Activated B cell treated with CpG ODN at 0.5 μM for 24 hours (primary cell): Measurements from ENCODE around the gene ZBTB7A. TPM values are rescaled to one million over a fixed set of nuclear protein-coding genes. Genes with fewer than 3 reads are reported as not detected.

Source experiments
- ATAC-seq: fragments of 200-7000 bp; cut with Tn5 transposase; one replicate; pipeline ENCODE4 v1.10.0; 2021; ENCODE audit warnings: low read depth, mild to moderate bottlenecking, moderate library complexity
- CTCF ChIA-PET: fragments of 350-600 bp; sonication (Branson Sonifier 250); formaldehyde crosslinking; loops from one replicate; lab custom pipeline; 2021; ENCODE audit warnings: antibody characterized with exemption; lab: Charles Lee
- POLR2A ChIA-PET: fragments of 350-600 bp; sonication (Branson Sonifier 250); formaldehyde crosslinking; loops from one replicate; lab custom pipeline; 2021; ENCODE audit warnings: antibody characterized with exemption; lab: Charles Lee
- DNase-seq: peaks from one replicate; pipeline ENCODE4 v3.0.0; 2022
- H3K27ac Mint-ChIP-seq: one replicate; pipeline ENCODE4 v1.8.0; 2020; ENCODE audit warnings: mixed read lengths
- H3K27me3 Mint-ChIP-seq: one replicate; pipeline ENCODE4 v1.8.0; 2021; ENCODE audit warnings: mixed read lengths
- H3K36me3 Mint-ChIP-seq: one replicate; pipeline ENCODE4 v1.8.0; 2021; ENCODE audit warnings: low read depth, mixed read lengths
- H3K4me1 Mint-ChIP-seq: one replicate; pipeline ENCODE4 v1.8.0; 2021; ENCODE audit warnings: mixed read lengths
- H3K4me3 Mint-ChIP-seq: one replicate; pipeline ENCODE4 v1.8.0; 2020; ENCODE audit warnings: mild to moderate bottlenecking, mixed read lengths
- H3K9me3 Mint-ChIP-seq: one replicate; pipeline ENCODE4 v1.8.0; 2020; ENCODE audit warnings: mixed read lengths
- intact Hi-C: fragments of 100-400 bp; cut with micrococcal nuclease; formaldehyde crosslinking; loops from one replicate; pipeline ENCODE4 v1.15.1; 2024
- total RNA-seq: library from RNA; stranded (reverse); gene quantifications from 2 replicates; pipeline ENCODE4 v1.2.3, GENCODE V29; 2022
- TF ChIP-seq, protein P1 (sequence below): fragments of 200-600 bp; IDR thresholded peaks from one replicate; pipeline ENCODE4 v1.8.0; 2022; ENCODE audit warnings: antibody characterized with exemption, mild to moderate bottlenecking

Gene ZBTB7A
- total RNA-seq, 1 donor from 2014 or later, result 49.2 TPM

DNA sequence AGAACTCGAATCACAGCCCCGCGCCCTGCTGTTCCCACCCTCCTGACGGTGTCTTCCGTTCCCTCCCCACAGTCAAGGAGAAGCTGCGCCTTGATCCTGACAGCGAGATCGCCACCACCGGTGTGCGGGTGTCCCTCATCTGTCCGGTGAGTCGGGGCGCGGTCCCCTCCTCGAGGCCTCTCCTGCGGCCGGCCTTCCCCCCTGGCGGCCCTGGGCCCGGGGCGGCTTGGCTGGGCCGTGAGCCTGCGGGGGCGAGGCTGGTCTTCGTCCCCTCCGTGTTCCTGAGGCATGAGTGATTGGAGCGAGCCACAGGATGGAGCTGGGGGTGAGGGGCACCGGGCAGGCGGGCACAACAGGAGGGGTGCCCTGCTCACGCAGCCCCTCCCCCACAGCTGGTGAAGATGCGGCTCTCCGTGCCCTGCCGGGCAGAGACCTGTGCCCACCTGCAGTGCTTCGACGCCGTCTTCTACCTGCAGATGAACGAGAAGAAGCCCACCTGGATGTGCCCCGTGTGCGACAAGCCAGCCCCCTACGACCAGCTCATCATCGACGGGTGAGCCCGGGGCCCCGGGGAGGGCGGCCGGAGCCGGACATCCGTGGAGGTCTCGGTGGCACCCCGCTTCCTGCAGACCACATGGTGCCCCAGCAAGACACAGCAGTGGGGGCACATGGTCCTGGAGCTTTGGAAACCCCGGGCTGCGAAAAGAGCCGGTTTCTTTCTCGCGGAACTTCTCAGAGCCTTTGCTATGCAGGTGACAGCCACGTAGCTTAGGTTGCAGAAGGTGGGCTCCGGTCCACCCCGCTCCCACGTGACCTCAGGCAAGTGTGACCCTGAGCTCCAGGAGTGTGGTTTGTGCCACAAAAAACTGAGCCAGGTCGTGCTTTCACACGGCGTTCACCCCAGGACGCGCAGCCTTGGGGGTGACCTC, 33.4 kb downstream of the ZBTB7A start:
- Mint-ChIP-seq H3K9me3 (no peaks in the 10 kb centered on the region), H3K27ac (no peak overlapping the region), H3K27me3 (no peaks in the 10 kb centered on the region), H3K4me1 (no peaks in the 10 kb centered on the region), H3K4me3 (no peak overlapping the region), H3K36me3 (peaks cover 37% of the 10 kb centered on the region)
- TF ChIP-seq, protein P1, sequence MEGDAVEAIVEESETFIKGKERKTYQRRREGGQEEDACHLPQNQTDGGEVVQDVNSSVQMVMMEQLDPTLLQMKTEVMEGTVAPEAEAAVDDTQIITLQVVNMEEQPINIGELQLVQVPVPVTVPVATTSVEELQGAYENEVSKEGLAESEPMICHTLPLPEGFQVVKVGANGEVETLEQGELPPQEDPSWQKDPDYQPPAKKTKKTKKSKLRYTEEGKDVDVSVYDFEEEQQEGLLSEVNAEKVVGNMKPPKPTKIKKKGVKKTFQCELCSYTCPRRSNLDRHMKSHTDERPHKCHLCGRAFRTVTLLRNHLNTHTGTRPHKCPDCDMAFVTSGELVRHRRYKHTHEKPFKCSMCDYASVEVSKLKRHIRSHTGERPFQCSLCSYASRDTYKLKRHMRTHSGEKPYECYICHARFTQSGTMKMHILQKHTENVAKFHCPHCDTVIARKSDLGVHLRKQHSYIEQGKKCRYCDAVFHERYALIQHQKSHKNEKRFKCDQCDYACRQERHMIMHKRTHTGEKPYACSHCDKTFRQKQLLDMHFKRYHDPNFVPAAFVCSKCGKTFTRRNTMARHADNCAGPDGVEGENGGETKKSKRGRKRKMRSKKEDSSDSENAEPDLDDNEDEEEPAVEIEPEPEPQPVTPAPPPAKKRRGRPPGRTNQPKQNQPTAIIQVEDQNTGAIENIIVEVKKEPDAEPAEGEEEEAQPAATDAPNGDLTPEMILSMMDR, result no peak
- ATAC-seq (no peak), DNase-seq (no peak)
- intact Hi-C loops, result no loop called here
- ChIA-PET CTCF (no interaction called here), POLR2A (no interaction called here)

DNA sequence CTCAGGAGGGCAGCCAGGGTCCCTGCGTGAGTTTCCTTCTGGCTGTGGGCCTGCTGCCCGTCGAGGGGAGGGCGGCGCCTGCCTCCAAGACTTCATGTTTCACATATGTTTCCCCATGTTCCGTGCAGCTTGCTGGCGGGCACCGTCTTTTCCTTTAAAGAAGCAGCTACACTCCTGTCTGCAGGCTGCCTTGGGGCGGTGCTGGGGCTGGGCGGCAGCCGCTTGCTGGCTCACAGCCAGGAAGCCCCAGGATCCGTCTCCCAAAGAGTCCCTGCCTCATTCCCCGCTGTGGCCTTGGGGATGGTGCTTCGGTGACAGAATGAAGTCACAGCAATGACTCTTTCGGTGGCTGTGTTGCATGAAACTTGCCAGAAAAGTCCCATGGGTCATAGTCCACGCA, 34.3 kb downstream of the ZBTB7A start:
- Mint-ChIP-seq H3K27ac (no peak overlapping the region), H3K4me3 (no peak overlapping the region), H3K36me3 (peaks cover 36% of the 10 kb centered on the region), H3K4me1 (no peaks in the 10 kb centered on the region), H3K9me3 (no peaks in the 10 kb centered on the region), H3K27me3 (no peaks in the 10 kb centered on the region)
- TF ChIP-seq, protein P1, result no peak
- ATAC-seq, result no peak
- ChIA-PET POLR2A (no interaction called here), CTCF (no interaction called here)
- intact Hi-C loops, result no loop called here
- no peak for DNase-seq

- H3K4me1 Mint-ChIP-seq, result no peaks in the 10 kb centered on the region
- H3K9me3 Mint-ChIP-seq, result no peaks in the 10 kb centered on the region
- POLR2A ChIA-PET, result no interaction called here
- TF ChIP-seq, protein P1, result no peak
- intact Hi-C loops, result no loop called here
- no peaks in the 10 kb centered on the region for H3K27me3 Mint-ChIP-seq
- ATAC-seq (no peak), DNase-seq (no peak)
- no peak overlapping the region for H3K27ac Mint-ChIP-seq
- CTCF ChIA-PET, result no interaction called here
- H3K4me3 Mint-ChIP-seq, result no peak overlapping the region
- peaks cover 43% of the 10 kb centered on the region for H3K36me3 Mint-ChIP-seq
These were observed 35.3 kb downstream of the ZBTB7A start for GRCh38 chr19:4031420-4031819.

- no peak for ATAC-seq
- ChIA-PET CTCF (no interaction called here), POLR2A (no interaction called here)
- H3K27me3 Mint-ChIP-seq, result no peaks in the 10 kb centered on the region
- no peak for DNase-seq
- intact Hi-C loops, result no loop called here
- H3K9me3 Mint-ChIP-seq, result no peaks in the 10 kb centered on the region
- TF ChIP-seq, protein P1, result no peak
- no peak overlapping the region for H3K4me3 Mint-ChIP-seq
- no peak overlapping the region for H3K27ac Mint-ChIP-seq
- H3K36me3 Mint-ChIP-seq, result peaks cover 46% of the 10 kb centered on the region
- H3K4me1 Mint-ChIP-seq, result no peaks in the 10 kb centered on the region
These were observed 35.7 kb downstream of the ZBTB7A start for GRCh38 chr19:4030981-4031380.

GRCh38 chr19:4030552-4030951, 36.1 kb downstream of the ZBTB7A start:
- peaks cover 49% of the 10 kb centered on the region for H3K36me3 Mint-ChIP-seq
- H3K27ac Mint-ChIP-seq, result no peak overlapping the region
- ATAC-seq, result no peak
- H3K4me3 Mint-ChIP-seq, result no peak overlapping the region
- CTCF ChIA-PET, result no interaction called here
- intact Hi-C loops, result no loop called here
- TF ChIP-seq, protein P1, result no peak
- H3K27me3 Mint-ChIP-seq, result no peaks in the 10 kb centered on the region
- H3K9me3 Mint-ChIP-seq, result no peaks in the 10 kb centered on the region
- no peak for DNase-seq
- H3K4me1 Mint-ChIP-seq, result no peaks in the 10 kb centered on the region
- POLR2A ChIA-PET, result no interaction called here
